COLO668 (cell line): ENCODE results near the gene CARD6.
"Not testable (repeated sequence)": the region's sequence is repeated elsewhere in the genome, so short reads cannot be mapped to it uniquely, and the experiment has no call there.

Source experiments
- DNase-seq: peaks from one replicate; lab custom pipeline; 2025; ENCODE audit not compliant: unreplicated experiment; lab: John Stamatoyannopoulos, UW

Gene CARD6

DNA sequence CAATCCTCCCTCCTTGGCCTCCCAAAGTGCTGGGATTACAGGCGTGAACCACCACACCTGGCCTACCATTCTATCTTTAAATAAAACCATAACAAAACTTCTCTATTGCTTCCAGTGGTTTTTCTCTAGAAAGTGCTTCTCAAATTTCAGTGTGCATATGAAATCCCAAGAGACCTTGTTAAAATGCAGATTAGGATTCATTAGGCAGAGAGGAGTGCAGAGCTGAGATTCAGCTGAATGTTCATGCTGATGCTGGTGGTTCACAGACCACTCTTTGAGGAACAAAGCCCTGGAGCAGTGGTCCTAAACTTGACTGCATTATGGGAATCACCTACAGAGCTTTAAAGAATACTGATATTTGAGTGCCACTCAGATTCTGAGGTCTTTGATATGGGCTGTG is 28.2 kb downstream of the CARD6 start:
- no peak for DNase-seq

DNA sequence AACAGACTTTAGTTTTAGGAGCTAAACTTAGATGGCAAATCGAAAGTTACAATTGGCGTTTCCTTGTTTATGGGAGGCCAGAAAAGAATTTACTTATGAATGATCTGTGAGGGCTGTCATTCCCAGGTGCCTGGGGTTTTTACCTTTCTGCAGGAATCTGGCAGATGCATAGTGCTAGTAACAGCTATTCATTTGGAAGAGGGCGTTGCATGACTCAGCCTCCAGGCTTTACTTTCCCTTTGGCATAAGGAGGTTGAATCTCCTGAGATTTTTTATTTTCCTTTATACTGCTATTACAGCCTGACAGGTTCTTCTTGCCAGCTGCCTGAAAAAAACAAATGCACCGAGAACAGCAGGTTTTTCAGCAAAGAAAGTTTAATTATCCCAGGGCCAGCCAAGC is 30.0 kb downstream of the CARD6 start:
- DNase-seq = no peak

DNA sequence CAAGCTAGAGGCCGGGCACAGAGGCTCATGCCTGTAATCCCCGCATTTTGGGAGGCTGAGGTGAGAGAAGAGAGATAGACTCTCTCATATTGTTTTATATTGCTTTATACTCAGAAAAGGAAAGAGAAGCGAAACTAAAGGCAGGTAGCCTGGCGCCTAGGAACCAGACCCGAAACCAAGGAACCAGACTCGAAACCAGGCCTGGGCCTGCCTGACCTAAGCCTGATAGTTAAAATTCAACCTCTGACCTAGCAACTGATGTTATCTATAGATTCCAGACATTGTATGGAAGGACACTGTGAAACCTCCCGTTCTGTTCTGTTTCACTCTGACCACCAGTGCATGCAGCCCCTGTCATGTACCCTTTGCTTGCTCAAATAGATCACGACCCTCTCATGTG is 31.1 kb downstream of the CARD6 start:
- not testable (repeated sequence) for DNase-seq

DNA sequence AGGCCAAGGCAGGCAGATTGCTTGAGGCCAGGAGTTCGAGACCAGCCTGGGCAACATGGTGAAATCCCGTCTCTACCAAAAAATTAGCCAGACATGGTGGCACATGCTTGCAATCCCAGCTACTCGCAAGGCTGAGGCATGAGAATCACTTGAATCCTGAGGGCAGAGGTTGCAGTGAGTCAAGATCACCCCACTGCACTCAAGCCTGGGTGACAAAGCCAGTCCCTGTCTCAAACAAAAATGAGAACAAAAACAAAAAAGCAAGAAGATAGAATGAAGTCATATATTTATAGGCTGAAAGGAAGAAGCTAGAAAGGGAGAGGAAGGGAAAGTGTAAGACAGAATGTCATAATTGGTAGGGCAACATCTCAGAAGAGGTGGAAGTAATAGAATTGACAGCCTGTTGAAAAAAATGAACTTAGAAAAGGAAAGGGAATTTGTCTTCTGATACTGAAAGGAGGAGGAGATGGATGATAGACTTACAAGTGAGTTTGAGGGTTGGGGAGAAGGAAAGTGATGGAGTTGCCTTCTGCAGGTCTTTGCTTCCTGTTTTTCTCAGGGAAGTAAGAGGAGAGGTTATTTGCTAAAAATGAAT is 32.2 kb downstream of the CARD6 start:
- no peak for DNase-seq

DNA sequence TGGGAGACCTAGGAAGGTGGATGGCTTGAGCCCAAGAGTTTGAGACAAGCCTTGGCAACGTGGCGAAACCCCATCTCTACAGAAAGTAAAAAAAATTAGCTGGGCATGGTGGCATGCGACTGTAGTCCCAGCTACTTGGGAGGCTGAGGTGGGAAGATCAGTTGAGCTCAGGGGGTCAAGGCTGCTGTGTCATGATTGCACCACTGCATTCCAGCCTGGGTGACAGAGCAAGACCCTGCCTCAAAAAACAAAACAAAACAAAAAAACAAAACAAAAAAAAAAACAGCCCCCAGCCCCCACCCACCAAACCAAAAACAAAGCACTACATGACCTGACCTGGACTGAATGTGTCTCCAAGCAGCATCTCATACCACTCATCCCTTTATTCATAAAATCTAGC is 34.8 kb downstream of the CARD6 start:
- DNase-seq = no peak

DNA sequence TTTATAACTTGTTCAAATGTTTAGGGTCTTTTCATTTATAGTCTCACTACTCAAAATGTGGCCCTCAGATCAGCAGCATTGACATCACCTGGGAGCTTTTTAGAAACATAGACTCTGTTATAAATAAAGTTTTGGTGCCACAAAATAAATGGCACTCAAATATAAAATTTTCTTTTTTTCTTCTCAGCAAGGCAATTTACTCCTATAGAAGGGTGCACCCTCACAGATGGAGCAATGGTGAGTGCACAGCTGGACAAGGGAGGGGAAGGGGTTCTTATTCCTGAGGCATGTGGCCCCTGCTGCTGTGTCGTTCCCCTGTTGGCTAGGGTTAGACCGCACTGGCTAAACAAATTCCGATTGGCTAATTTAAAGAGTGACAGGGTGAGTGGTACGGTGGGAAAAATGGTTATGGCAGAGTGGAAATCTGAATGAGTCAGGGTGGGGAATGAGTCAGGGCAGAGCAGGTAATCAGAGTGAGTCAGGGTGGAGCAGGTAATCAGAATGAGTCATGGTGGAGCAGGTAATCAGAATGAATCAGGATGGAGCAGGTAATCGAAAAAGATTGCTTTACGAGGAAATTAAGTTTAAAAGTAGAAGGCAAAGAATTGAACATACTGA is 36.3 kb downstream of the CARD6 start:
- DNase-seq = no peak

DNA sequence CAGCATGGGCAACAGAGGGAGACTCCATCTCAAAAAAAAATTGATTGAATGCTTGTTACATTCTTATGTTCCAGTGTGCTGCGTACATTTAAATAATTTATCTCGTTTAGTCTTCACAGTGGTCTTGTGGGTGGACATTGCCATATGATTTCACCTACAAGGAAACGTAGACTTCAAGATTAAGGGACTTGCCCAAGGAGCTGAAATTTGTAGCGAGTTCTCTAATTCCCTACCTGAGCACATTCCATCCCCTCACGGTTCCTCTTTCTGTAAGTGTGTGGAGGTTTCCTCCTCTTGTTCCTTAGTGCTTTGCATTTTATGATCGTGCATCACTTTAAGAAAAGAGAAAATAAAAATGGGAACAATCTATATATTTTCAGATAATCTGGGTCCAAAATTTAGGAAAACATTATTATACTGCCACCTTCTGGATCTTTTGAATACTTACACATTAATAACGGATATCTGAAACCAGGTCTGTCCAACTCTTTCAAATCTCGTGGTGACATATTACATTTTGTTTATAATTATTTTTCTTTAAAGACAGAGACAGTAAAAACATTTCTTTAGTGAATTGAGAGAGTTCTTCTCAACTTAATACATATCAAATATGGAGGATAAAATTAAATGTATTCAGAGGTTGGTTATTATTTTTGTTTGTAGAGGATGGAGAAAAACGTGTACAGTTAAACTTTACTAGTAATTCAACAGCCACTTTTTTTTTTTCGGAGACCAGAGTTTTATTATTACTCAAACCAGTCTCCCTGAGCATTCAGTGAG is 38.2 kb downstream of the CARD6 start:
- DNase-seq = no peak

DNA sequence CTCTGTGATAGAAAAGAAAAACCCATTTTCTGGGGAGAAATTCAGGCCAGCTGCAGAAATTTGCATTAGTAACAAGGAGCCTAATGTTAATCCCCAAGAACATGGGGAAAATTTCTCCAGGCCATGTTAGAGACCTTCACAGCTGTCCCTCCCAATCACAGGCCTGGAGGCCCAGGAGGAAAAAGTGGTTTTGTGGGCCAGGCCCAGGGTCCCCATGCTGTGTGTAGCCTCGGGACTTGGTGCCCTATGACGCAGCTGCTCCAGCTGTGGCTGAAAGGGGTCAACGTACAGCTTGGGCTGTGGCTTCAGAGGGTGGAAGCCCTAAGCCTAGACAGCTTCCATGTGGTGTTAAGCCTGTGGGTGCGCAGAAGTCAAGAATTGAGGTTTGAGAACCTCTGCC is 41.1 kb downstream of the CARD6 start:
- no peak for DNase-seq

DNA sequence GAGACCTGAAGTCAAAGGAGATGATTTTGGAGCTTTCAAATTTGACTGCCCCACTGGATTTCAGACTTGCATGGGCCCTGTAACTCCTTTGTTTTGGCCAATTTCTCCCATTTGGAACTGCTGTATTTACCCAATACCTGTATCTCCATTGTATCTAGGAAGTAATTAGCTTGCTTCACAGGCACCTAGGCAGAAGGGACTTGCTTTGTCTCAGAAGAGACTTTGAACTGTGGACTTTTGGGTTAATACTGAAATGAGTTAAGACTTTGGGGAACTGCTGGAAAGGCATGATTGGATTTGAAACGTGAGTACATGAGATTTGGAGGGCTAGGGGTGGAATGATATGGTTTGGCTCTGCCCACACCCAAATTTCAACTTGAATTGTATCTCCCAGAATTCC is 41.9 kb downstream of the CARD6 start:
- not testable (repeated sequence) for DNase-seq

DNA sequence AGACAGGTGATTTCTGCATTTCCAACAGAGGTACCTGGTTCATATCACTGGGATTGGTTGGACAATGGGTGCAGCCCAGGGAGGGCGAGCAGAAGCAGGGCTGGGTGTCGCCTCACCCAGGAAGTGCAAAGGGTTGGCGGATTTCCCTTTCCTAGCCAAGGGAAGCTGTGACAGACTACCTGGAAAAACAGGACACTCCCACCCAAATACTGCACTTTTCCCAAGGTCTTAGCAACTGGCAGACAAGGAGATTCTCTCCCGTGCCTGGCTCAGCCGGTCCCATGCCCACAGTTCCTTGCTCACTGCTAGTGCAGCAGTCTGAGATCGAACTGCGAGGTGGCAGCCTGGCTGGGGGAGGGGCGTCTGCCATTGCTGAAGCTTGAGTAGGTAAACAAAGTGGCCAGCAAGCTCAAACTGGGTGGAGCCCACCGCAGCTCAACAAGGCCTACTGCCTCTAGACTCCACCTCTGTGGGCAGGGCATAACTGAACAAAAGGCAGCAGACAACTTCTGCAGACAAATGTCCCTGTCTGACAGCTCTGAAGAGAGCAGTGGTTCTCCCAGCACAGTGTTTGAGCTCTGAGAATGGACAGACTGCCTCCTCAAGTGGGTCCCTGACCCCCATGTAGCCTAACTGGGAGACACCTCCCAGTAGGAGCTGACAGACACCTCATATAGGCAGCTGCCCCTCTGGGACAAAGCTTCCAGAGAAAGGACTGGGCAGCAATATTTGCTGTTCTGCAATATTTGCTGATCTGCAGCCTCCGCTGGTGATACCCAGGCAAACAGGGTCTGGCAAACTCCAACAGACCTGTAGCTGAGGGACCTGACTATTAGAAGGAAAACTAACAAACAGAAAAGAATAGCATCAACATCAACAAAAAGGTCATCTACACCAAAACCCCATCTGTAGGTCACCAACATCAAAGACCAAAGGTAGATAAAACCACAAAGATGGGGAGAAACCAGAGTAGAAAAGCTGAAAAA is 54.6 kb downstream of the CARD6 start:
- DNase-seq = not testable (repeated sequence)

DNA sequence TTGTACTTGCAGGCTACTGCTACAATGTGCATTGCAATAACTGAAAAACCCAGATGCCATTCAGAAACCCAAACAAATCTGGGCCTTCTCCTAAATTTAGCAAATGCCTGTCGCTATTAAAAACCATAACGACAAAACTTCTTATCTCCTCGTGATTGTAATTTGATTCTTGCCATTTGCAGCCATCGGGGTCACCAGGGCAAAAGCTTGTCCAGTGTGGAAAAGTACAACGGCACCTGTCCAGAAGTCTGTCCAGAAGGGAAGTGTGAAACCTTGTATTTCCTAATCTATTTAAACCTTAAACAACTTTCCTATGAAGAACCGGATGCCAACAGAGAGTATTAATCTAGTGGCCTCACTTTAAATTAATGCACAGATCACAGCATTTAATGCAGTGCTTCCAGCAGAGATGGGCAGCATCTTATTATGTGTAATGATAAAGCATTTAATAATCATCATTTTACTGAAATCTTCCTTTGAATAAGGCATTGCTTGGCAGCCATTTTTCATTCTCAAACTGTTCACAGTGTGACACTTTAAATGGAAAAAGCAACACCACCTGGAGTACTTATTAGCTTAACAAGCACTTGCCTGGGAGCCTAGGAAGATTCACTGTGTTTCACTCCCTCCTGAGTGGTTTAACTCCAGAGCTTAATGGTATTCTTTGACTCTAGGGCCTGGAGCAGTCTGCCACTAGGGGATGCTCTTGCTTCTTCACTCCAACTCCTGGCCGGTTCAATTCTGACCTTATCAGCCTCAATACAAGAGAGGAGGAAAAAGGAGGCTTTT is 63.2 kb downstream of the CARD6 start:
- DNase-seq = peak; percentile 33

DNA sequence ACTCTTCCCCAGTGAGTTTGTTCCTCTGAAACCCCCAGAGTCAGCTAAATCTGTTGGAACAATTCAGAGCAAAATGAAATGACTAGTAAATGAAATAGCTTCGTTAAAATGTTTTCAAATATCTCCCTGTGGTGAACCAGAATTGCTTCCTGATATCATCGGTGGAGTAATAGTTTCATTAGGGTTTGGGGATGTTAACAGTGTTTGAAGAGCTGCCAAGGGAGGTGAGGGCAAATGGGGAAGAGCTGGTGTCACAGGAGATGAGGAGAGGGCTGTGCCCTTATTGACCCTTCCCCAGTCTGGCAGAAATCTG is 63.8 kb downstream of the CARD6 start:
- no peak for DNase-seq

DNA sequence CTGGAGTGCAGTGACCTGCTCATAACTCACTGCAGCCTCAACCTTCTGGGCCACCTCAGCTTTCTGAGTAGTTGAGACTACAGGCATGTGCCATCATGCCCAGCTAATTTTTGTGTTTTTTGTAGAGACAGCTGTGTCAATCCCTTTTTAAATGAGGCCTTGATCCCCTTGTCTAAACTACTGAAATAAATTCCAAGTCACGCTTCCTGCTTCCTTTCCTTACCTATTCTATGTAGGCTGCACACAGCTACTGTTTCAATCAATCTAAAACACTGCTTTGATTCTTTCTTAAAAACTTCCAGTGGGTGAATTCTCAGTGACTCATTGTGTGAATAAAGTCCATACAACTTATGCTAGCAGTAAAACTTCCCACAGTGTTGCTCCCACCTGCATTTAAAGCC is 65.2 kb downstream of the CARD6 start:
- no peak for DNase-seq

DNA sequence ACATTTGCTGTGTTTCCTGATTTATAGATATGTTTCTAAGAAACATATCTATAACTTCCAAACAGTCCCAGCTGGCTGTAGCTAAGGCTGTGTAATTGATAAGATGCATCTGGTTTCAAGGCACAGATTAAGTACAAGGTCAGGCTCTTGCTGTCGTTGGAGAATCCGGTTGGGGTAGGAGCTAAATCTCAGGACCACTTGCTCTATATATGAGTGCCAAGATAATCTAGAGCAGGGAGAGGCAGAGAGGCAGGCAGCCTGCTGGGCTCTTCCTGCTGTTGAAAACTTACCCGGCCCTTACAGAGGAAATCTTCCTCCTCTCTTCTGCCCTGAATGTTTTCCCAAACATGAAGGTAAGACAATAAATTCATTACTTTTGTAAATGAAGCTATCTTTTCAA is 68.1 kb downstream of the CARD6 start, which contains the start of gene C7:
C7 (plus strand) TSS at position 234 of the 400 bp plus-strand sequence; CDS start at position 348, 114 bp downstream.
- no peak for DNase-seq

DNA sequence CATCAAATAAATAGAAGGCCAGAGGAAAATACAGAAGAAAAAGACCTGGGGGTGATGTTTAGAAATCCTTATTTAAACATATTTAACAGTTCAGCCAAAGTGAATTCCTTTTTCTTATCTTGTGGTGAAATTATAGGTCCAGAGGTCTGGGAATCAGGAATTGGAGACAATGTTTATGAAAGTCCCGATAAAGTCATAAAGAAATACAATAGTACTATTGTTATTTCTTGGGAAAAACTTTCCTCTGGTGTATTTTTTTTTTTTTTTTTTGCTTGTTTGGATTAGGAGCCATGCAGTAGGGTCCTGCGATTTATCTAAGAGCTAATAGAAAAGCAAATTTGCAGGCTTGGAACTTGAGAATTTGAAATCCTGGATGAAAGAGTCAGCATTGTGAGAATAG is 68.6 kb downstream of the CARD6 start:
- no peak for DNase-seq
